ENCODE data around the gene FIBCD1. TPM values are rescaled to one million over a fixed set of nuclear protein-coding genes. Genes with fewer than 3 reads are reported as not detected.

The FIBCD1 gene
- total RNA-seq, 1 donor, result not detected

- DNase-seq (ENCODE audit: low read depth in 2 of 3, low spot score in 2 of 3), result no peak
These were observed 41.0 kb downstream of the FIBCD1 start for GRCh38 chr9:130897848-130898551.

- DNase-seq (ENCODE audit: low read depth in 2 of 3, low spot score in 2 of 3), result no peak
These were observed 41.8 kb downstream of the FIBCD1 start for GRCh38 chr9:130897105-130897751.

- no peak for DNase-seq (ENCODE audit: low read depth in 2 of 3, low spot score in 2 of 3)
These were observed 42.6 kb downstream of the FIBCD1 start, which contains the start of gene QRFP for GRCh38 chr9:130896233-130897014. QRFP (minus strand) TSS chr9:130896812; CDS start chr9:130893838, 2,974 bp downstream.

GRCh38 chr9:130895481-130896232 lies 43.4 kb downstream of the FIBCD1 start:
- DNase-seq (ENCODE audit: low read depth in 2 of 3, low spot score in 2 of 3), result no peak

- DNase-seq (ENCODE audit: low read depth in 2 of 3, low spot score in 2 of 3), result no peak
These were observed 44.0 kb downstream of the FIBCD1 start for GRCh38 chr9:130895038-130895437.

- no peak for DNase-seq (ENCODE audit: low read depth in 2 of 3, low spot score in 2 of 3)
These were observed 44.5 kb downstream of the FIBCD1 start for GRCh38 chr9:130894546-130894945.

GRCh38 chr9:130893341-130894101 lies 45.5 kb downstream of the FIBCD1 start:
- DNase-seq (ENCODE audit: low read depth in 2 of 3, low spot score in 2 of 3), result peak in 2 of 3 donors; percentile 76 to 81

GRCh38 chr9:130892477-130893304 lies 46.4 kb downstream of the FIBCD1 start:
- DNase-seq (ENCODE audit: low read depth in 2 of 3, low spot score in 2 of 3), result no peak

GRCh38 chr9:130891688-130892476 lies 47.2 kb downstream of the FIBCD1 start:
- no peak for DNase-seq (ENCODE audit: low read depth in 2 of 3, low spot score in 2 of 3)

- DNase-seq (ENCODE audit: low read depth in 2 of 3, low spot score in 2 of 3), result no peak
These were observed 48.0 kb downstream of the FIBCD1 start for GRCh38 chr9:130890870-130891687.

GRCh38 chr9:130890124-130890523 lies 48.9 kb downstream of the FIBCD1 start:
- DNase-seq (ENCODE audit: low read depth in 2 of 3, low spot score in 2 of 3), result no peak

- DNase-seq (ENCODE audit: low read depth in 2 of 3, low spot score in 2 of 3), result no peak
These were observed 50.7 kb downstream of the FIBCD1 start for GRCh38 chr9:130888146-130888885.

- DNase-seq (ENCODE audit: low read depth in 2 of 3, low spot score in 2 of 3), result no peak
These were observed 51.4 kb downstream of the FIBCD1 start for GRCh38 chr9:130887494-130888144.

GRCh38 chr9:130886981-130887380 lies 52.1 kb downstream of the FIBCD1 start:
- no peak for DNase-seq (ENCODE audit: low read depth in 2 of 3, low spot score in 2 of 3)

- DNase-seq (ENCODE audit: low read depth in 2 of 3, low spot score in 2 of 3), result no peak
These were observed 53.3 kb downstream of the FIBCD1 start for GRCh38 chr9:130885484-130886375.
